HG03108 (cell line): ENCODE measurements around the gene SEC31B.

Source experiments
- ATAC-seq: cut with Tn5 transposase; IDR thresholded peaks from one replicate; pipeline ENCODE4 v1.9.1; 2021; ENCODE audit warnings: moderate library complexity; ENCODE audit not compliant: unreplicated experiment

The SEC31B gene

DNA sequence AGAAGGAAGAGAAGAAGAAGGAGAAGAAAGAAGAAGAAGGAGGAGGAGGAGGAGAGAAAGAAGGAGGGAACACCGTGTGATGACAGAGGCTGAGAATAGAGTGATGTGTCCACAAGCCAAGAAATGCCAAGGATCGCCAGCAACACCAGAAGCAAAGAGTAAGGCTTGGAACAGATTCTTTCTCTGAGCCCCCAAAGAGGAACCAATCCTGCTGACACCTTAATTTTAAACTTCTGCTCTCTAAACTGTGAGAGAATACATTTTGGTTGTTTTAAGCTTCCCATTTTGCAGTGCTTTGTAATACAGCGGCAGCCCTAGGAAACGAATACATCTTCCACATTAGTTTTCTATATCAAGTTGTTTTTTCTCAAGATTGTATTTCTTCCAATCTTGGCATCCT is 70.7 kb downstream of the SEC31B start:
- ATAC-seq = no peak

- ATAC-seq = no peak
Observed at GRCh38 chr10:100447663-100448062, 72.0 kb downstream of the SEC31B start.

DNA sequence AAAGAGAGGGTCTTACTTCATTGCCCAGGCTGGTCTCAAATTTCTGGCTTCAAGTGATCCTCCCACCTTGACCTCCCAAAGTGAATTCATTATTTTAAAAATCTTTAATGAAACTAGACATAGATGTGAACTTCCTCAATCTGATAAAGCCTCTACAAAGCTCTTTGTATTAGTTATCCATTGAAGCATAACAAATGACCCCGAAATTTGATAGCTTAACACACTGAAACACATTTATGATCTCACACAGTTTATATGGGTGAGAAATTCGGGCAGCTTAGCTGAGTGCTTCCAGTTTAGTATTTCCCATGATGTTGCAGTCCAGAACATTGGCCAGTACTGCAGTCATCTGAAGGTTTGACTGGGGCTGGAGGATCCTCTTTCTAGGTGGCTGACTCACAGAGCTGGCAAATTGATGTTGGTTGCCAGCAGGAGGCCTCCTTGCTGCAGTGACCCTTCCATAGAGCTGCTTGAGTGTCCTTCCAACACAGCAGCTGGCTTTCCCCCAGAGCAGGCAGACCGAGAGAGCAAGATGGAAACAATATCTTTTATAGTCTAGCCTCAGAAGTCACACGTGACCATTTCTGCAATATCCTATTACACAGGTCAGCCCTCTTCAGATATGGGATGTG is 73.4 kb downstream of the SEC31B start:
- no peak for ATAC-seq

GRCh38 chr10:100442548-100442947 is 77.1 kb downstream of the SEC31B start:
- no peak for ATAC-seq

GRCh38 chr10:100438674-100439315 is 80.9 kb downstream of the SEC31B start:
- ATAC-seq = no peak
